GM21526 (cell line): ENCODE results near the gene PPM1B.
A peak's percentile ranks its signal among the peaks of the same experiment; 100 is the strongest.
"Not testable (repeated sequence)": the region's sequence is repeated elsewhere in the genome, so short reads cannot be mapped to it uniquely, and the experiment has no call there.

Source experiments
- ATAC-seq: cut with Tn5 transposase; IDR thresholded peaks from one replicate; pipeline ENCODE4 v1.9.1; 2021; ENCODE audit warnings: moderate library complexity; ENCODE audit not compliant: unreplicated experiment, low FRiP score

Gene PPM1B

DNA sequence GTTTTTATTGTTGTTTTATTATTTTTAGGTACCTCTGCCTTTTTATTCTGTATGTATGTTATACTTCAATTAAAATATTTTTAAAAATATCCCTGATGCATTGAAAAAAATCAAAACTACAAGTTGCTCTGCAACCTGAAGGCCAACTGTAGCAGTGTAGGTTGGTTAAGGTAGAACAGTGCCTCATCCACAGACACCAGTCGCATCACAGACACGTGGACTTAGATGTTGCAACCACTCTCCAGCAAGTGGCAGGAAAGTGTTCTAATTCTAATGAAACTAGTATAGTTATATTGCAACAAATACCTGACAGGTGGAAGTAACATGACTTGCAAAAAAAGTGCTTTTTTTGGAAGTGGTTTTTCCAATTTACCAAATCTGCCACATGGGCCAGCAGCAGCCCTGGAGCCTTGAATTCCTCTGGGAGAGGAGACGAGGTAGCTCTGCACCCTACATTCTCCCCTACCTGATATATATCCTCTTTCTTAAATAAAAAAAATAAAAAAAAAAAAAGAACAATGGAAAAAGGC, 78.2 kb downstream of the PPM1B start:
- ATAC-seq: no peak

DNA sequence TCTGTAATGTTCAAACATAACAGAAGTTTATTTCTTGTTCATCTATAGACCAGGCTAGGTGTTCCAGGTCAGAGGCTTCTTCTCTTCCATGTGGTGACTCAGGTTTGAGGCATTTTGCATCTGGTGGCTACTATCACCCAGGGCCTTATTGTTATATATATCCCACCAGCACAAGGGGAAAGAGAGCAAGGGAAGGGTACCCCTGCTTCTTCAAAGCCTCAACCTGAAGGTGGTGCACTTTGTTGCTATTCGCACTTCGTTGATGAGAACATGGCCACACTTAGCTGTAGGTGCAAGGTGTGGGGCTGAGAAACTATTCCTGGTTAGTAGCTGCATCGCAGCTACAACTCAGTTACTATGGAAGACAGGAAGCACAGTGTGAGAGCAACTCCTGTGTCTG, 79.2 kb downstream of the PPM1B start:
- no peak for ATAC-seq

DNA sequence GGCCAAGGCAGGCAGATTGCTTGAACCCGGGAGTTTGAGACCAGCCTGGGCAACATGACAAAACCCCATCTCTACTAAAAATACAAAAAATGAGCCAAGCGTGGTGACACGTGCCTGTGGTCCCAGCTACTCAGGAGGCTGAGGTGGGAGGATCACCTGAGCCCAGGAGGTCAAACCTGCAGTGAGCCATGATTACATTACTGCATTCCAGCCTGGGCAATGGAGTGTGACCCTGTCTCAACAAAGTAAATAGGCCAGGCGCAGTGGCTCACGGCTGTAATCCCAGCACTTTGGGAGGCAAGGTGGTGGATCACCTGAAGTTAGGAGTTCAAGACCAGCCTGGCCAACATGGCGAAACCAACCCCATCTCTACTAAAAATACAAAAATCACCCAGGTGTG, 80.6 kb downstream of the PPM1B start:
- not testable (repeated sequence) for ATAC-seq

DNA sequence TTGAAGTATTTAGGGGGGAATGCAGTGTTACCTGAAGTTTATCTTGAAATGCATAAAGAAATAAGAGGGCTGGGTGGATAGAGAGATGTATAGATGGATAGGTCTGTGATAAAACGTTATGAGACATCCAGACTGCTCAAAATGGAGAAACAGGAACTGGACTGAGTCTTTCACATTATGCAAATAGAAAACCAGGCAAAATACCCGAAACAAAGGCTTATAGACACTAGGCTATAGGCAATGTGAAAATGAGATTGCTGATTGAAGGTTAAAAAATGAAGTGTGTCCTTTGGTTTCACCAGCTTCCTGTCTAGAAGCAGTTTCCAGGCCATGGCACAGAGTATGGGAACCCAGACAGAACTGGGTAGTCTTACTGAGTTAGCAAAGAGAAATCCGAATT, 81.7 kb downstream of the PPM1B start:
- ATAC-seq: peak; percentile 86

DNA sequence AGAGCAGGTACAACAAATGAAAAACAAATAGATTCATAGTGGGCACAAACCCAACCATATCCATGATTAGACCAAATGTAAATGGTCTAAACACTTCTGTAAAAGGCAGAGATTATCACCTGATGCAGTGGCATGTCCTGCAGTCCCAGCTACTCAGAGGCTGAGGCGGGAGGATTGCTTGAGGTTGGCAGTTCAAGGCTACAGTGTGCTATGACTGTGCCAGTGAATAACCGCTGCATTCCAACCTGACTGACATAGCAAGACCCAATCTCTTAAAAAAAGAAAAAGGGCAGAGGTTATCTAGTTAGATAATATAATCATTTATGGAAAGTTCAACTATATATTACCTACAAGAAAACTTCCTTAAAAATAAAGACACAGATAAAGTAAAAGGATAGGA, 85.3 kb downstream of the PPM1B start:
- no peak for ATAC-seq

DNA sequence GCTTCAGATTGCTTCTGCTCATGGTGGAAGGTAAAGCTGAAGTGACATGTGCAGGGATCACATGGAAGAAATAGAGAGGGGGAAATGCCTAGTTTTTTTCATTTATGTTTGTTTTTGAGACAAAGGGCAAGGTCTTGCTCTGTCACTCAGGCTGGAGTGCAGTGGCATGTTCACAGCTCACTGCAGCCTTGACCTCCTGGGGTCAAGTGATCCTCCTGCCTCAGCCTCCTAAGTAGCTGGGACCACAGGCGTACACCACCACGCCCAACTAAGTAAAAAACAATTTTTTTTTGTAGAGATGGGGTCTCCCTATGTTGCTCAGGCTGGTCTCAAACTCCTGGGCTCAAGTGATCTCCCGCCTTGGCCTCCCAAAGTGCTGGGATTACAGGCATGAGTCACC, 87.0 kb downstream of the PPM1B start:
- ATAC-seq: not testable (repeated sequence)

DNA sequence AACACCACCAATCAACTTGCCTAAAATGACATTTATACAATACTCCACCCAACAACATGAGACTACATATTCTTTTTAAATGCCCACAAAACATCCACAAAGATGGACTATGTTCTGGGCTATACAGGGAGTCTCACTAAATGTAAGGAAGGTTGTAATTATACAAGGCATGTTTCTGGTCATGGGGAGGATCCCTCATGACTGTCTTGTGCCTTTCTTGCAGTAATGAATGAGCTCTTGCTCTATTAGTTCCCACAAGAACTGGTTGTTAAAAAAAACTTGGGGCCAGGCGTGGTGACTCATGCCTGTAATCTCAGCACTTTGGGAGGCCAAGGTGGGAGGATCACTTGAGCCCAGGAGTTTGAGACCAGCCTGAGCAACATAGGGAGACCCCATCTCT, 89.1 kb downstream of the PPM1B start:
- ATAC-seq: not testable (repeated sequence)

DNA sequence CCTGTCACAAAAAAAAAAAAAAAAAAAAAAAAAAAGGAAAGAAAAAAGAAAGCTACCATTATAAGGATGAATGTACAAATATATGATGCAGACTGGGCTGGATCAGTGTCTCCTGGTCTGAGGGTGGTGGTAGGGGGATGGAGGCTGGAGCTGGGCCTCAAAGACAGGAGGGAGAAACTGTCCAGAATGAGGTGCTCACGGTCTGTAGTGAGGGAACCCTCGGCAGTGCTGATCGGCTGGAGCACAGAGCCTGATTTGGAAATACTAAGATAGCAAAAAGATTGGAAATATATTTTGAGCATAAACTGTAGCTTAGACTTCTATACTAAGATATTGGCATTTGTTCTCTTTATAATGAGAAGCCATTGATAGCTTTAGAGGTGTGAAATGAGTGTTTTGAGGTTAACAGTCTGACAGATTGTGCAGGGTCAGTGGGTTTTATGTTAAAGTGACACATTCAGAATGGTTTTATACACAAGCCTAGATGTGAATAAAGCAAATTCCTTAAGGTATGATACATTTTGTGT, 98.7 kb downstream of the PPM1B start:
- no peak for ATAC-seq

DNA sequence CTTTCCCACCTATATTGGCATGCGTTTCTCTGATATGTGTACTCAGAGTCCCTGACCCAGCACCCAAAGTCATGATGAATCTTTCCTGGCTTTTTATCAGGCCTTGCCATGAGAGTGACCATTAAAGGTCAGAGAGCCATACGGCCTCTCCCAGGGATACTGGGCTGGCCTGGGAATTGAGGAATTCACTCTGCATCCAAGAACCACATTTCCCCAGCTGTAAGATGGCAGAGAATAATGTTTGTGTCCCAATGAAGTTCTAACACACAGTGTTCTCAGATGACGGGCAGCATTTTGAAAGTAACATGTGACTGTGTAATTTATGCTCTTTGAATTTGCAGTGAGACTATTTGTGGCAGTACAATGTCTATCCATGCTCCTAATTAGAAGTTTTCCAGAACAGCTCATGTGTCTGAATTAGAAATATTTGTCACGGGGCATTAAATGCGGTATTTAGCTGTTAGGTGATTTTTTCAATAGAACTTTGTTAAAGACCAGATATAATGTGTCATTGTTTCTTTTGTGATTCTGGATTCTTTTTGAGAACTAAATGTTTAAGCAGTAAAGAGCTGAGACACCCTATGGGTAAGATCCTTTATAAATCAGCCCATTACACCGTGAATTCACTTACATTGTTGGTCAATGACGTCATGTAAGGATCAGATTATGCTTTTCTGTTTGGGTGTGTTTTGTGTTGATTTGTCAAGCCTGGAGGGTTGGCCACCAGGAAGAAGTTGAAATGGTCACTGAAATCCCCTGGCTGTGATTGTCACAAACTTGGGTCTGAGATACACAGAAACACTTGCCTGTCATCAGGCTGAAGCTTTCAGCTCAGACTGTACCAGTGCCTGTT, 99.3 kb downstream of the PPM1B start:
- no peak for ATAC-seq

DNA sequence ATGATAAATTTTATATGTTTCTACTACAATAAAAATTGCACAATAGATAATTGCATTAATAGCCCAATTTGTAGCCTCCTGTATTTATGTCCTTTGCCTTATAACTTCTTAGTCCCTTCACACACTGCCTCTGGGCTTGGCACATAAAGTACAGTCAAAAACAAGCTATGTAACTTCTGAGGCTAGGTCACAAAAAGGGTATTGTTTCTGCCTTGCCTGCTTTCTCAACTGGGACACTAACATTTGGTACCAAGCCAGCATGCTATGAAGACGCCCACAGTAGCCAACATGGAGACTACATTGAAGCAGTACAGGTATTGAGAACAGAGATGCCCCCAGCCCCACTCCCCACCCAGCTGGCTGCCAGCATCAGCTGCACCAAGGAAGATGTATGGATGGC, 101.2 kb downstream of the PPM1B start:
- no peak for ATAC-seq

DNA sequence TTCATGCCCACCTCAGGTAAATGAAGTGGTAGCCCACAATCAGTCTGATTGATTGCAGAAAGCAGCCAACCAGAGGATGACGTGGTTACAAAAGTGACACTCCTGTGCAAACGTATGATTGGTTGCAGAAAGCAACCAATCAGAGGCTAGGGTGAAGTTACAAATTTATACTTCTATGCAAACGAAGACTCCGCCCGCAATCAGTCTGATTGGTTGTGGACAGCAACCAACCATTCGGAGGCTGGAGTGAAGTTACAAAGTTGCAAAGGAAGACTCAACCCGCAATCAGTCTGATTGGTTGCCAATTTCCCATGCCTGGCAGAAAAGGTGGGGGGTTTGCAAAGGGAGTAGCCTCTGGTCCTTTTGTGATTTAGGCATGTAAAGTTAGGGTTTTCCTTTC, 102.6 kb downstream of the PPM1B start:
- no peak for ATAC-seq

DNA sequence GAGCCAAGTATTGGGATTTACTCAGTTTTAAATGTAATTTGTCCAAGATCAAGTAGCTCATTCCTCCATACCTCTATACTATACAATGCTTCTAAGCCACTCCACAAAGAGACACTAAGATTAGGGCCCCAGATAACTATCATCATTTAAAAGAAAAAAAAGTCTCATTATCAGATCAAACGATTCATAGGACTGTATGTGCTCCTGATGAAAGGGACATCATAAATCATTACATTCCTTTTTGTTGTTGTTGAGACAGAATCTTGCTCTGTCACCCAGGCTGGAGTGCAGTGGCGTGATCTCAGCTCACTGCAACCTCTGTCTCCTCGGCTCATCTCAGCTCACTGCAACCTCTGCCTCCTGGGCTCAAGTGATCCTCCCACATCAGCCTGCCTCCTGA, 104.4 kb downstream of the PPM1B start:
- ATAC-seq: no peak

DNA sequence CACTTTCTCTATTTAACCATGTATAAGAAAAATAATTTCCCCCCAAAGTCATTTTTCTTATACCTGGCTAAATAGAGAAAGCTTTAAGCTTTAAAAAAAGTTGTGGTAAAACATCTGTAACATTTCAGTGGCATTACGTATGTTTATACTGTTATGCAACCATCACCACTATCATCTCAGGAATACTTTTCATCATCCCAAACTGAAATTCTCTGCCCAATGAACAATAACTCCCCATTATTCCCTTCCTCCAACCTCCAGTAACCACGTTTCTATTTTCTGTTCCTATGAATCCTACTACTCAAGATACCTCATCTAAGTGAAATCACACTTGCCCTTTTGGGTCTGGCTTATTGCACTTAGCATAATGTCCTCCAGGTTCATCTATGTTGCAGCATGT, 104.9 kb downstream of the PPM1B start:
- ATAC-seq: no peak

DNA sequence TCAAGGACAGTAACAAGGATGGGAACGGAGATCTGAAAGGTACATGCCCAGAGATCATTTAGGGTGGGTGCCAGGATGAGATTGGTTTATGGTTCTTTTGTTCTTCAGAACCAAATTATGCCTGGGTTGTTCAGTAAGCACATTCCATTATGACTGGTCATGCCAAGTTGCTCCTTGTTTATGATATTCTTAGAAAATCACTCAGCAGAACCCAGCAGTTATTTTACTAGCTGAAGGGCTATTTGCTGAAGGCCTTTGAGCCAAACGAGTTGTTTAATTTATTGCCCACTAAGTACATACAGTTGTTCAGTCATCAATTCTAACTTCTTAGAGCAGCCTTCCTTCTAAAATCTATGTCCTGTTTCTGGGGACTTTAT, 107.2 kb downstream of the PPM1B start:
- ATAC-seq: no peak

DNA sequence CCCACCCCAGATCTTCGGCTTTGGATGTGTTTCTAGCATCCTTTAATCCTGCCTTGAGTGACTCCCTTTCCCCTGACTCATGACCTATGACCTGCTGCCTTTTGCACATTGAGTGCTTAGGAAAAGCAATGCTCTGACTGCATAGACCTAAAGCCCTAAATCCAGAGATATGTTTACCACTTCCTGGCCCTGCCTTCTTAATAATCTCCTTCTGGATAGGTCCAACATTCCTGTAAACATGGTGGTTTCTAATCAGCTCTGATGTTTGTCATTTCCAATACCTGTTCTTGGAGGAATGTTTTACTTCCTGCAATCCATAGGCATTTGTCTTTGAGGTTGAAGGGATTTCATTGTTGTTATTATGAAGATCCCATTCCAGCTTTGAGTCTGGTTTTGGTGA, 108.9 kb downstream of the PPM1B start:
- ATAC-seq: no peak

DNA sequence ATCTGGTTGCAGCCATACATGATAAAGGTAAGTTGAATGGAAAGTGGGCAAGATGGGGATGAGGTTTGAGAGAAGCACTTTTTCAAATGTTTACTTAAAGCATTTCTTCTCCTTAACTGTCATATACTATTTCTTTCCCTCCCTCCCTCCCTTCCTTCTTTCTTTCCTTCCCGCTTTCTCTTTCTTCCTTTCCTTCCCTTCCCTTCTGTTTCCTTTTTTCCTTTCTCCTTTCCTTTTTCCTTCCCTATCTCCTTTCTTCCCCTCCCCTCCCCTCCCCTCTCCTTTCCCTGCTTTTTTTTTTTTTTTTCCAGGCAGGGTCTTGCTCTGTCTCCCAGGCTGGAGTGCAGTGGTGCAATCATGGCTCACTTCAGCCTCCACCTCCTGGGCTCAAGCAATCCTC, 112.2 kb downstream of the PPM1B start:
- ATAC-seq: no peak
